OCI-LY7 (cell line): ENCODE results near the gene GALNT15.

Experiments used
- CTCF ChIP-seq: fragments of 200-600 bp; sonication (generic); conservative IDR thresholded peaks from 2 replicates; pipeline ENCODE4 v1.5.1; 2014; ENCODE audit warnings: mild to moderate bottlenecking, antibody characterized with exemption, low read length, moderate library complexity, mixed read lengths
- EZH2phosphoT487 ChIP-seq: fragments of 200-600 bp; sonication (generic); IDR thresholded peaks from 2 replicates; pipeline ENCODE4 v1.6.1; 2018; ENCODE audit warnings: low read depth, borderline replicate concordance, mild to moderate bottlenecking, mixed run types, antibody characterized with exemption, low read length, moderate library complexity, mixed read lengths

- TF ChIP-seq EZH2phosphoT487 (no peak), CTCF (no peak)
Measured at GRCh38 chr3:16203671-16204629, 29.5 kb downstream of the GALNT15 start.
